HG03460 (cell line): Measurements from ENCODE around the gene AFF3.

Experiments used
- ATAC-seq: cut with Tn5 transposase; IDR thresholded peaks from one replicate; pipeline ENCODE4 v1.9.1; 2021; ENCODE audit not compliant: unreplicated experiment

The AFF3 gene

DNA sequence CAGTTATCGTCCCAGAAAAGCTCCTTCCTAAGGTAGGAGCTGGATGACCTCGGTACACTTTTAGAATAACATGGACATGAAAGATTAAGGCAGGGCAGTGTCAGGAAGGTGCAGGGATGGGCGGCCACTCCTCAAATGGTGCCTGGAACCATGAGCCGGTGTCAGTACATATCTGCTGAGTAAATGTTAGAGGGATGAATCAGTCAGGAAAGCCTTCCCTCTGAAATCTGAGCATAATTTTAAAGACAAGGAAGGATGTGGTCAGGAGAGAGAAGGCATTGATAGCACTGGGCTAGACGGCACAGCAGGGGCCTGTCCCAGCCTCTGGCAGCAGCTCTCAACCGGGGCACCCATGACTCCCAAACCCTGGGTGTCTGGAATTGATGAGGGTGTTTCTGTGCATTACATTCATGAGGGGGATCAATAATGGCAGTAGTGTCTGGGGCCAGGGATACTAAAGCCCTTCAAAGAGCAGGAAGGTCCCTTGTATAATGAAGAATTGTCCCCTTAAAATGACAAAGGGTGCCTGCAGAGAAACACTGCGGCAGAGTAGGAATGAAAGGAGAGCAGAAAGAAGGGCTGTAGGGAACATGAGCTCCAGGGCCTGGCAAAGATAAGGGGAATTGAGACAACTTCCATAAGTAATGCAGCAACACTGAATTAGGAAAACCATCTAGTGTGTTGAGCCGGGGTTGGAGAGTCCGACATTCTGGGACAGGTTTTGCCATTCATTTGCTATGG lies 490.3 kb downstream of the AFF3 start:
- ATAC-seq = no peak

DNA sequence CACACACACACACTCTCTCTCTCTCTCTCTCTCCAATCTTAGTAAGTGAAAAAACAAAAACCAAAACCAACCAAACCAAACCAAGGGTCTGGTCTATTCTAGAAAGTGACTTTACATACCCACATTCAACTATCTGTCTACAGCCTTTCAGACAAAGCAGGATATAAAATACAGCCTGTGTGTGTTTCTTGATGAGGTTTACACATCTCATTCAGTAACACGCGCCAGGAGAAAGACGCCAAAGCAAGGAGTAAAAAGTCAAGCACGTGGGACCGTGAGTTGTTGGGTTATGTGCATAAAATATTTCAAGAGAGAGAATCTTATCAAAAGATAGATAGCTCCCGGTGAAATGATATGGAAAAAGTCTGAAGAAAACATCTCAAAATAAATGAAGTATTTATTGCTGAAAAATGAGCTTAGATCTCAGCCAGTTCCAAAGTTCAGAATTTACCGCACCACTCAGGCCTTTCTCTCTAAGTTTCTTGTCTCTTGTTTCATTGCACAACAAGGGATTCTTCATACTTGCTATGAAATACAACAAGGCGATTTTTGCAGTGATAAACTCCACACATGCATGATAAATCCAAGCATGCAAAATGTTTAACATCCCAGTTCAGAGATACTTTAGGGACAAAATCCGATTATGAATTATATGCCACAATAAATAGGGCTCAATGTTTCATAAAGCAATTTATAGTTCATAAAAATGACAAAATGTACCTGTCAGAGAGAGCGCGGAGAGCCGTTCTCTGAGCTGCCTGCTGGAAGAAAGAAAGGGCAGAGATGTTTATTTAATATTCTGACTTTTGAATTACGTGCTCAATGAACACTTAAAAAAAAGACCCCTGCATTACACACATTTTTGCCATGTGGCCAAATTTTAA lies 493.2 kb downstream of the AFF3 start:
- no peak for ATAC-seq

DNA sequence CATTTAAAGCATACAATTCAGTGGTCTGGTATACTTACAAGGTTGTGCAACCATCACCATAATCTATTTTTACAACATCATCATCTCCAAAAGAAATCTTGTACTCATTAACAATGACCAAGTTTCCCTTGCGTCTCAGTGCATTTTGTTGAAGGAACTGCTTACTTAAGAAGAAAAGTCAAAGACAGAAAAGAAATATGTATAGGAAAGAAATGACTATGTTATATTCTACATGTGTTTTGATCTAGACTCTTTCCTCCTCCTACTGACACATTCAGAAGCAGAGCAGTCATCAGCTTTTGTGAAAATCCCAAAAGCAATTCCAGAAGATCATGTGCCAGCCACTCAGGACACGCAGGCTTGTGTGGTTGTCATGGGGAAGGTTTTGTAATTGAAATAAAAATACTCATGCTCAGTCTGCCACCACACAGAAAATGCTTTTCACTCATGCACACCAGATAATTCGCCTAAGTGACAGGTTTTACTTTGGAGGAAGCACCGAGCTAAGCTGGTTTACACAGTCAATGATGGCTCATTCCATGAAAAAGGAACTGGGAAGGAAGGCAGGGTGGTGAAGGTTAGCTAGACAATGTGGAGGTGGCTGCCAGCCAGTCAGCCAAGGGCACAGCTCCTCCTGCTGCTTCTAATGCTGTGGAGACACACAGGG lies 494.1 kb downstream of the AFF3 start:
- no peak for ATAC-seq

DNA sequence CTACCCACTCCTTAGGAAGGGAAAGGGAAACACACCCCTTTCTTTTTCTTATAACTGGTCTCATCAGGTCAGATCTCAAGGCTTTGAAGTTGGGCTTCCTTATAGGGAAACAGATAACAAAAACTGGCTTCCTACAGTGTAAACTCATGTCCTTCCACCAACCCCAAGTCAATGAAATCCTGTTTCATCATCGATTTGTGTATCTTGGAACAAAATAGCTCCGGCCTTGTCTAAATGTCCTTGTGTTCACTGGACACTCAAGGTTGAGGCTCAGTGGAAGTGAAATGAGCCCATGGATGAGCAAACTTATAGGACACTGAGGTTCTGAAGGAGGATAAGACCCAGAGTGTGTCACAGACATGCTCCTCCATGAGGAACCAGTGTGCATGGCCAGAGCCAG lies 496.4 kb downstream of the AFF3 start:
- no peak for ATAC-seq

DNA sequence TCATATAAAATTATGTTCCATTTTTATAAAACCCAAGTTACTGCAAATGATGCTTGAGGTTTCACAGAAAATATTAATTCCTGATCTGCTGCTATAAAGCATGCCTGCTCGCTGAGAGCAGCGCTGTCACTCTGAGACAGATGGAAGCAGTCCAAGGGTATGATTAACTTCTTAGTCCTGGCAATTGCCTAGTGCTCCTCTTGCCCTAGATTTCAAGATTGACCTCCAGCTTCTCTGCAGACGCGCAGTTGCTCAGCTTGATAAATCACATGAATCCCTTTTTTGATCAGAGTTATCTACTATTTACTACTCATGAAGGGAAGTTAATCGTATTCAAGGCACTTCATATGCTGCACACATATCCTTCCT lies 498.0 kb downstream of the AFF3 start:
- no peak for ATAC-seq

DNA sequence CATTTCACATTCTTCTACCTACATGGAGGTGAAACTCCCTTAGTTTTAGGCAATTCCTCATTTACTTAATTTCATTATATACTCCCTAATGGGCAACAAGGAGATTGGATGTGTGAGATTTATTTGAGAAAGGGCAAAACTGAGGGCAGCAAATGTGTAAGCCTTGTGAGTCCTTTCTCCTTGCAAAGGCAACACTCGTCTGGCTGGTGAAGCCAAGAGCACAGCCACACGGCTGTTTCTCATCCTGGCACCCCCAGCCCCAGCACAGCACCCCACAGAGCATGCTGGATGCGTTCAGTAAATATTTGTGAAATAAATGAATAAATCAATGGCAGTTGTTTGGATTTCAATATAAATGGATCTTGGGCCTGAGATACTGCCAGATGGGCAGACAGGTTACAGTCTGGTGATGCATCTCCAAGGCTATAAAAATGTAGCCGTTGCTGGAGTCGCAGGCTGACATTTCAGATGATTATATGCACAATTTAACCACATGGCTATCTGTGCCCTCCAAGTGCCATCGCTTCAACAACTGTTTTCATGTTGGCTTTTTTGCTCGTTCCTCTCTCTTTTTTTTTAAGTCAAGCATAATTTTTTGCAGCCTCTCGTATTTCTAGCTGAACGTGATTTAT lies 498.5 kb downstream of the AFF3 start:
- ATAC-seq = no peak

DNA sequence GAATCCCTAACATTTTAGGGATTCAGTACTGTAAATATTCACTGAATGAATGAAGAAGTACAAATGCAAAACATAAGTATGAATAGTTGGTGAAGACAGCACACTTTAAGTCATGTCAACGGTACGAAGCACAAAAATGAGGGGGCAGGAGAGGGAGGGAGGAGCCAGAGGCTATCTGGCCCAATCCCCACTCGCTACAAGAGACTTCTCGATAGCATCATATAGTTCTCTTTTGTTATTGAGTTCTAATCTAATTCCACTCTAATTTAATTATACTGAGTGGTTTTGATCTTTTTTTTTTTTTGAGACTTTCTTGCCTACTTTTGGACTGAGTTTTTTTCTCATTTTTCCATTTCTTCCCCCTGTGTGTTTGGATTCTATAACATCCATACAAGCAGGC lies 500.4 kb downstream of the AFF3 start:
- ATAC-seq = no peak

DNA sequence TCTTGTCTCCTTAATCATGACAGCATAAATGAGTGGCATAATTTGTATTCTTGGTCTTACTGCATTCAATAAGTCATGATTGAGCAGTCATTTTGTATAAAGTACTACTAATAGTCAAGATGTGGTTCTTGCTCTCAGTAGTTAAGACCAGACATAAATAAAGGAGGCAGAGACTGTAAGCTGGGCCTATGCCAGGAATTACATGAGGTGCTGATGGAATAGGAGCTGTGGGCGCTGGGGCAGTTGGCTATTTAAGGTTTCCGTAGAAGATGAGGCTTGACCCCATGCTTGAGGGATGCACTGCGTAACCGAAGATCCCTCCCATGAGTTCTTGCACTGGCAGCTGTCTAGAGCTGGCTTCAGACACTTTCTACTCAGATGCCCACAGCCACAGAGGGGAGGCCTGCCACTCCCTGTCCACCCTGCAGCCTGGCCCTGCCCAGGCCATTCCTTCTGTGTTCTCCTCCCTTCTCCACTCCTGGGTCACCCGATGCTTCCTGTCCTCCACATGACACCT lies 501.7 kb downstream of the AFF3 start:
- no peak for ATAC-seq

DNA sequence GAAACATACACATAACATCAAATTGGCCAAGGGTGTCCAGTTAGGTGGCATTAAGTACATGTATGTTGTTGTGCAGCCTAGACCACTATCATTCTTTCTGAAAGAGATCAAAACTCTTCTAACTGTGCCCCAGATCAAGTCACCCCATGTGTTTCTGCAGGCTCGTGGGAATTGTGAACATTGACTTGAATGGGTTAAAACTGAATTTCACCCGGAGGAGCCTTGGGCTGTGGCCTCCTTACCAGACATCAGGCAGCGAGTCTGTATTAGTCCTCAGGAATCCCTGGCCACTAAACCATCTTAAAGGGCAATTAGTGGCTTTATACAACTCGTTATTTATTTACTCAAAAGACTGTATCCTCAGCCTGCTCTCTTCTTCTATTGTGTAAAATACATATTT lies 503.6 kb downstream of the AFF3 start:
- no peak for ATAC-seq

DNA sequence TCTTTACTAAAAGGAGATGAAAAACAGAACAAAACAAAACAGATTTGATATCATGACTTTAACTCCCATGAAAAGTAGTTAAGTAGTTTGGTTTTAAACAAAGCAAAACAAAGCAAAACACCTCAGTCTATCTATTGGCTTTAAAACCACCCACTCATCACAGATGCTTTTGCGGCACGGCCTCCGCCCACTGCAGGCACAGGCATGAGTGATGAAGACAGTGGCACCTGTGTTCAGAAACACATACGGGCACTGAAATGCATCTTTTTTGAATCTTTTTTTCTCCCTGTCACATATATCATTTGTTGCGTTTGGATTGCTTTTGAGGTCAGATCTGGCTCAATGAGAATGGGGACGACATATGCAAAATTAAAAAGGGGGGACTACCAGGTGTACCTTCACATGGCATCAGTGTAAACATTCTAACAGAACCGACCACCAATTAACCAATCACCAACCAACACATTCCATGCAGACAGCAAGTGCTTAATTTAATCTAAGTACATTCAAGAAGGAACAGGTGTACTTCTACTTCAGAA lies 505.2 kb downstream of the AFF3 start:
- ATAC-seq = no peak

DNA sequence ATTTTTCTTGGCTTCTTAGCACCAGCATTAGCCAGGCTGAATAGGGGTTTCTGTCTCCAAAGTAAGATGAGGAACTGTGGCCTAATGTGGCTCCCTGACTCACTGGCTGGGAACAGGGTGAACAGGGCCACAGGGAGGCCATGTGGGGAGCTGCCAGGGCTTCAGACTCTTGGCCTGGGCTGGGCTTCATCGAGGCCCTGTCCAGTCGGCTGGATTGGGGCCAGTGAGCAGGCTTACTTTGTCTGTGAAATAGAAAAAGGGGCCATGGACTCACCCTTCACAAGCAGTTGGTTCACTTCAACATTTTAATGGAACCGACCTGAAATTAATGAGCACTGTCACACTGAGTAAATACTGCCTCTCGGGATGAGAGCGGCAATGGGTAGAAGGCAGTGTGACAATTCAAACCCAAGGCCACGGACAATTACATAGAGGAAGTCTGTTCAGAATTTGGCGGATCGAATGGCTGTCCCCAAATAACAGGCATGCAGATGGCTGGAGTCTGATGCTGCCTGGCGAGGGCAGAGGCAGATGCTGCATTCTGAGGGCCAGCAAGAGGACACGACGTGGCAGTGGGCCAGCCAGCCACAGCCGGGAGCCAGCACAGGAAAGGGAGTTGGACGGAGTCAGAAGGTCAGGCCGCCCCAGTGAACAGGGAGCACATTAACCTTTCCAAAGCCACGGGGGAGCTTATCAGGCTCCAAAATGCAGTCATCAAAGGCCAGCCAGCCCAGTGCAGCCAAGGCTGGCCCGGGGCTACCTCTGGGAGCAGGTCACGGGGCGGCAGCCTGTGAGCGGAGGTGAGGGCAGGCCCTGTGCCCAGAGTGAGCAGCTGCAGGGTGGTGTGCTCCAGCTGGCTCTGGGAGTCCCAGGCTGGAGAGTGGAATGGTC lies 506.0 kb downstream of the AFF3 start:
- ATAC-seq = no peak

DNA sequence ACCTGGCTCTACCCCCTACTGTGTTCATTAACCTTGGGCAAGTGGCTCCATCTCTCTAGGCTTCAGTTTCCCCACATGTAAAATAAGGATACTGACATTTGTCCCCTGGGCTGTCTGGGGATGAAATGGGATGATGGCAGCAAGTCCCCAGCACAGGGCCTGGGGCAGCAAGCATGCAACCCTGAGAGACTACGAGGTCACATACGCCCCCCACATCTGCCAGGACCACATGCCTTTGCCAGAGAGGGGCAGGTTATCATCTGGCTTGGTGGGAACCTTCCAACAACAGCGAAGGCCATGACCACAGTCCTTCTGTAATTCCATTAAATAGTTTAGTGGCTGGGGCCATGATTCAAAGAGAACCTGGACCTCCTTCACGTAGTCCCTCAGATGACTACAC lies 506.7 kb downstream of the AFF3 start:
- no peak for ATAC-seq

DNA sequence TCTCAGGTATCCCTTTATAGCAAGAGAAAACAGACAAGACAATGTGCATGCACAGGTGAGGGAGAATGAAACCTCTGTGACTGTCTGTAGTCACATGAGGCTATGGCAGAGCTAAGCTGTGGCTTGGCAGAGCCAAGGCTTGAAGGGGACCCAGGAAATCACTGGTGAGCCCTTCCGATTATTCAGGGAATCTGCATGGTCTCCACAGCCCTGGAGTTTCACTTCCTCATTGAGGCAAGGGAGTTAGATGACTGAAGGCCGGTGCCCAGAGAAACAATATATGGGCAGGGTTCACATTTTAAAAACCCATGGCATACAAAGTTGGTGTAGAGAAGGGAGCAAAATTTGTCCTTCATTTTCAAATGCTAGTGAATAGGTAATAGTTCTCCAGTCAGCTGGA lies 508.2 kb downstream of the AFF3 start:
- ATAC-seq = no peak

DNA sequence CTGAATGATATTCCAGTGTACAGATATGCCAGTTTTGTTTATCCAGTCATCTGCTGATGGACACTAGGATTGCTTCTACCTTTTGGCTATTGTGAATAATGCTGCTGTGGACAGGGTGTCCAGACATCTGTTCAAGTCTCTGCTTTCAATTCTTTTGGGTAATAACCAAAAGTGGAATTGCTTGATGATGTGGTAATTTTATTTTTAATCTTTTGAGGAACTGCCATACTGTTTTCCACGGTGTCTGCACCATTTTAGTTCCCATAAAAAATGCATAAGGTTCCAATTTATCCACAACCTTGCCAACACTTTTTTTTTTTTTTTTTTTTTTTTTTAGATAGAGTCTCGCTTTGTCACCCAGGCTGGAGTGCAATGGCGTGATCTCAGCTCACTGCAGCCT lies 510.7 kb downstream of the AFF3 start:
- ATAC-seq = no peak

DNA sequence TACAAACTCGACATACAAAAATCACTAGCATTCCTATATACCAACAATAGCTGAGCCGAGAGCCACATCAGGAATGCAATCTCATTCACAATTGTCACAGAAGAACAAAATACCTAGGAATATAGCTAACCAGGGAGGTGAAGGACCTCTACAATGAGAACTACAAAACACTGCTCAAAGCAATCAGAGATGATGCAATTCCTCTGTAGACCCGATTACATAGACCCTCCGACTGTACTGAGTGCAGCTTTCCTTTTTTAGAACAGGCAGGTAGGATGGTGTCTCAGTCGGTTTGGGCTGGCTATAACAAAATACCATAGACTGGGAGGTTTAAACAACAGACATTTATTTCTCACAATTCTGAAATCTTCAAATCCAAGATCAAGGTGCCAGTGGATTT lies 513.1 kb downstream of the AFF3 start:
- no peak for ATAC-seq

DNA sequence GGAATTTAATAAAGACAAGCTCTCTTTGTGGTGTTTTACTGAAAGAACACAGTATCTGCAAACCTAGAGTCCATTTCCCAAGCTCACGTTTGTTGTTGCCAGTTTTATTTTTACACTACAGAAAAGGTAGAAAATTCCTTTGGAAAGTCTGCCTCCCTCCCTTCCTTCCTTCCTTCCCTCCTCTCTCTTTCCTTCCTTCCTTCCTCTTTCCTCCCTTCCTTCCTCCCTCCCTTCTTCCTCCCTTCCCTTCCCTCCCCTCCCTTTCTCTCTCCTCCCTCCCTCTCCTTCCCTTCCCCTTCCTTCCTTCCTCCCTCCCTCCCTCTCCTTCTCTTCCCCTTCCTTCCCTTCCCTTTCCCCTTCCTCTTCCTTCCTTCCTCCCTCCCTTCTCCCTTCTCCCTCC lies 516.2 kb downstream of the AFF3 start:
- ATAC-seq = no peak

DNA sequence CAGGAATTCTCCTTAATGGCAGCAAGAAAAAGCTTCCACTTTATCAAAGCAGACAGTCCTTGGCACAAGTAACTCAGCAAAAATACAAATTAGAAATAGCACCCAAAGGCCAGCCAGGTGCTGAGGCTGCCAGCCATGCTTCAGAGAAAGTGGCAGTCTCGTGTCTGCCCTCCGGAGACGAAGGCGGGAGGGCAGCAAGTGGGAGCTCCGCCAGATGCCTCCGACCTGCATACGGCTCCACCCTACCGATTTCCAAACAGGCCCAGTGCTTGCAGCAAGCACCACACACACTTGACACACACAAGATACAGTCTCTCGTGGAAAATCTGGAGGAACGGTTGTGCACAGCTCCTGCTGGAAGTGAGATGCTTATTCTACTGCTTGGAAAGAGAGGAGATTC lies 517.7 kb downstream of the AFF3 start:
- ATAC-seq = no peak

DNA sequence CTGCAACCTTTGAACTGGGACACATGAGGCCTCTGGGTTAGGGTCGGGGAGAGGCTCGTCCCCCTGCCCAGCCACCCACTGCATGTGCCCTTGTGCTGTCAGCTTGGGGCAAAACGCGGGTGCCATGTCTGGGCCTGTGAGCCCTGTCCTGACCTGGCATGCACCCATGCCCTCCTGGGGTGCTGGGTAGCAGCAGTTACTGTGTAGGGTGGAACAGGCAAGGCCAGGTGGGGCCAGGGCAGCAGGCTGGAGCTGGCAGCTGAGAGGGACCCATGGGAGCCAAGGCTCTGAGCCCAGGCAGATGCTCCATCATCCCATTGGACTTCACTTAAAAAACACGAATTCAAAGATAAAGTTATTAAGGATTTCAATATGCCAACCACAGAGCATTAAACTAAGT lies 518.8 kb downstream of the AFF3 start:
- no peak for ATAC-seq

DNA sequence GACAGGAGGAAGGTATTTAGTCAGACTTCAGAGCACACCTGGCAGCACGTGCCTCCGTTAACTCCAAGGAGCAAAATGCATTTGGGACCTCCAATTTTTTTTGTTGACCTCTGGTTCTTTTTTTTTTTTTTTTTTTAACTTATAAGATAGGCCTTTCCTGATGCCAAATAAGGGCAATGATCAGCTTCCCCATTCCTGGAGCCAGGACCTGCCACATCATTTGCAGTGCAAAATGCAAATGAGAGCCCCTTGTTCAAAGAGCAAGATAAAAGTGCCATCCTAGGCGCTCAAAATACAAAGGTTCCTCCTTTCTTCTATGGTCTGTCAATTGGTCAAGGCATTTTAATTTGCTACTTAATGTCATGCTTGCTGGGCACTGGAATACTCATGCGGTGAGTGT lies 519.4 kb downstream of the AFF3 start:
- ATAC-seq = no peak

DNA sequence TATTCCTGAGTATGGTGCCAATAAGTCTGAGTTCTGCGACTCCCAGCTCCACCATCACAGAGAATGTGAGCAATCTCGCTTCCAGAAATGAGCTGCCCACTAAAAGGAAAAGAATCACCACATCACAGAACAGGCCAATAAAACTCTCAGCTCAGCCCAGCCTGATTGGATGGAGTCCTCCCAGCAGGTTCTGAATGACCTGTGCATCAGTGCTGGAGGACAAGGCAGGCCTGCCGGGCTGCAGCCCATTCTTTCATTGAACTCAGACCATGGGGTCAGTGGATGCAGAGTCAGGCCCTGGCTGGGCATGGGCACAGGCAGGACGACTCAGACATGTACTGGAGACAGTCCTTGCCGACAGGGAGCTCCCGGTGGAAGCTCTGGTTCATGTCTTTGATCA lies 519.9 kb downstream of the AFF3 start:
- no peak for ATAC-seq
